Measurements from ENCODE around the gene ARID3A. TPM values are rescaled to one million over a fixed set of nuclear protein-coding genes. Genes with fewer than 3 reads are reported as not detected.
A peak's percentile ranks its signal among the peaks of the same experiment; 100 is the strongest.

The ARID3A gene
- total and polyA plus RNA-seq, 2 of the 13 experiments (the other 11 are each of a cell fraction or from before 2014, with no cell fraction given), result 71.3 to 77.9 TPM

DNA sequence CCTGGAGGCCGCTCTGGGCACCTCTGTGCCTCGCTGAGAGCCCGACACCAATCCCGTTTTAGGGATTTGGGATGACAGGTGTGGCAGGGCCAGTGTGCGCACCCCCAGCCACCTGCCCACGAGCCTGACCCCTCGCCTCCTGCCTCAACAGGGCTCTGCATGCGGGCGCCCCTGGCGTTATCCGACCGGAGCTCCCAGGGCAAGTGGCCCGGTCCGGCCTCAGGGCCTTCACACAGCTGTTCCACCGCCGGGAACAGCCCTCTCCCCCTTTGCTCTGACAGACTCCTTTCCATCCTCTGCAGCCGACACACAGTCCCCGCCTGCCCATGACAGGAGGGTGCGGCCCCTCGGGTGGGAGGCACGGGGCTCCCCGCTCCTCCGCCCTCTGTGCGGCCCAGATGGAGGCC is 51.2 kb downstream of the ARID3A start:
- in situ Hi-C loops (cut with HindIII; ENCODE audit: extremely low pct_ligation_motif_present, low pct_unique_long_range_greater_than_20kb) (no loop called here), intact Hi-C loops (cut with micrococcal nuclease; ENCODE audit: unreplicated experiment) (no loop called here)
- 94% methylated on average over 6 of the region's 24 CpGs for WGBS (ENCODE audit: low lambda C conversion rate)
- H3K4me3 ChIP-seq (replicated peaks in 1 of 3; ENCODE audit: insufficient read depth in 1 of 3, low read depth in 2 of 3, low read length in 3 of 3), result no peak overlapping the region
- H3K4me1 ChIP-seq (ENCODE audit: insufficient read depth, low read length), result peaks cover 24% of the 10 kb centered on the region
- H3K9ac ChIP-seq (ENCODE audit: insufficient read depth, low read depth, low read length), result no peak overlapping the region
- no peaks in the 10 kb centered on the region for H3K27me3 ChIP-seq (ENCODE audit: control insufficient read depth in 1 of 2, insufficient read depth in 2 of 2, low read length in 2 of 2)
- H2AFZ ChIP-seq (ENCODE audit: low read length), result no peak overlapping the region
- H3K27ac ChIP-seq (ENCODE audit: extremely low read length, insufficient read depth, low read length), result no peak overlapping the region
- H3K4me2 ChIP-seq (ENCODE audit: low read depth, low read length), result no peak overlapping the region
- ChIA-PET POLR2A (interaction anchor here (1.0 to 1.4 kb wide), 2 partner anchors 24 to 52 kb away, joined by 3 to 5 read pairs; partner anchors contain the start of gene ARID3A), CTCF (ENCODE audit: low intra/inter-chr PET ratio, low total read pairs) (no interaction called here)
- DNase-seq (ENCODE audit: low spot score), result no peak
- H3K79me2 ChIP-seq (ENCODE audit: insufficient read depth, low read length), result peaks cover 7% of the 10 kb centered on the region
- no peak for FAIRE-seq
- peaks cover 4 to 5% of the 10 kb centered on the region in 2 experiments for H3K36me3 ChIP-seq (replicated peaks in 1 of 2; ENCODE audit: control insufficient read depth in 1 of 2, insufficient read depth in 2 of 2, low read length in 2 of 2)
- BruUV-seq (replicated peaks), result no TSS peak
- ATAC-seq, result peak; percentile 25
- H4K20me1 ChIP-seq (ENCODE audit: insufficient read depth, low read length), result no peaks in the 10 kb centered on the region
- H3K9me3 ChIP-seq (ENCODE audit: low read length), result no peaks in the 10 kb centered on the region
- TF ChIP-seq, protein P1, sequence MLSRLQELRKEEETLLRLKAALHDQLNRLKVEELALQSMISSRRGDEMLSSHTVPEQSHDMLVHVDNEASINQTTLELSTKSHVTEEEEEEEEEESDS (CRISPR knock-in tag; IDR thresholded peaks at IDR 0.05; ENCODE audit: borderline replicate concordance), result no peak
- TF ChIP-seq POLR2G (IDR thresholded peaks at IDR 0.05; ENCODE audit: low read depth, low read length) (peak; percentile 16; the same call in 1 of the 2 replicates), NR2F6 (IDR thresholded peaks at IDR 0.05) (no peak), NR2F6 (CRISPR knock-in tag; IDR thresholded peaks at IDR 0.05) (no peak), NR1H2 (CRISPR knock-in tag; IDR thresholded peaks at IDR 0.05; ENCODE audit: borderline replicate concordance, low read depth) (no peak), ZNF234 (CRISPR knock-in tag; conservative IDR thresholded peaks at IDR 0.05) (no peak), ZNF205 (CRISPR knock-in tag; IDR thresholded peaks at IDR 0.05) (no peak), ZNF230 (CRISPR knock-in tag; IDR thresholded peaks at IDR 0.05) (no peak), NFE2L1 (CRISPR knock-in tag; IDR thresholded peaks at IDR 0.05; ENCODE audit: borderline replicate concordance) (no peak), HNRNPK (IDR thresholded peaks at IDR 0.05; ENCODE audit: low read depth, low read length, poor library complexity, severe bottlenecking) (peak; percentile 35)
- TF ChIP-seq, protein P2, sequence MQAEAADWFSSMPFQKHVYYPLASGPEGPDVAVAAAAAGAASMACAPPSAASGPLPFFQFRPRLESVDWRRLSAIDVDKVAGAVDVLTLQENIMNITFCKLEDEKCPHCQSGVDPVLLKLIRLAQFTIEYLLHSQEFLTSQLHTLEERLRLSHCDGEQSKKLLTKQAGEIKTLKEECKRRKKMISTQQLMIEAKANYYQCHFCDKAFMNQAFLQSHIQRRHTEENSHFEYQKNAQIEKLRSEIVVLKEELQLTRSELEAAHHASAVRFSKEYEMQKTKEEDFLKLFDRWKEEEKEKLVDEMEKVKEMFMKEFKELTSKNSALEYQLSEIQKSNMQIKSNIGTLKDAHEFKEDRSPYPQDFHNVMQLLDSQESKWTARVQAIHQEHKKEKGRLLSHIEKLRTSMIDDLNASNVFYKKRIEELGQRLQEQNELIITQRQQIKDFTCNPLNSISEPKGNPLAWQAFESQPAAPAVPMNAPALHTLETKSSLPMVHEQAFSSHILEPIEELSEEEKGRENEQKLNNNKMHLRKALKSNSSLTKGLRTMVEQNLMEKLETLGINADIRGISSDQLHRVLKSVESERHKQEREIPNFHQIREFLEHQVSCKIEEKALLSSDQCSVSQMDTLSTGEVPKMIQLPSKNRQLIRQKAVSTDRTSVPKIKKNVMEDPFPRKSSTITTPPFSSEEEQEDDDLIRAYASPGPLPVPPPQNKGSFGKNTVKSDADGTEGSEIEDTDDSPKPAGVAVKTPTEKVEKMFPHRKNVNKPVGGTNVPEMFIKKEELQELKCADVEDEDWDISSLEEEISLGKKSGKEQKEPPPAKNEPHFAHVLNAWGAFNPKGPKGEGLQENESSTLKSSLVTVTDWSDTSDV (CRISPR knock-in tag; IDR thresholded peaks at IDR 0.05), result no peak
- TF ChIP-seq, protein P3, sequence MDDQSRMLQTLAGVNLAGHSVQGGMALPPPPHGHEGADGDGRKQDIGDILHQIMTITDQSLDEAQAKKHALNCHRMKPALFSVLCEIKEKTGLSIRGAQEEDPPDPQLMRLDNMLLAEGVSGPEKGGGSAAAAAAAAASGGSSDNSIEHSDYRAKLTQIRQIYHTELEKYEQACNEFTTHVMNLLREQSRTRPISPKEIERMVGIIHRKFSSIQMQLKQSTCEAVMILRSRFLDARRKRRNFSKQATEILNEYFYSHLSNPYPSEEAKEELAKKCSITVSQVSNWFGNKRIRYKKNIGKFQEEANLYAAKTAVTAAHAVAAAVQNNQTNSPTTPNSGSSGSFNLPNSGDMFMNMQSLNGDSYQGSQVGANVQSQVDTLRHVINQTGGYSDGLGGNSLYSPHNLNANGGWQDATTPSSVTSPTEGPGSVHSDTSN (CRISPR knock-in tag; IDR thresholded peaks at IDR 0.05; ENCODE audit: borderline replicate concordance), result no peak
- TF ChIP-seq, protein P4, sequence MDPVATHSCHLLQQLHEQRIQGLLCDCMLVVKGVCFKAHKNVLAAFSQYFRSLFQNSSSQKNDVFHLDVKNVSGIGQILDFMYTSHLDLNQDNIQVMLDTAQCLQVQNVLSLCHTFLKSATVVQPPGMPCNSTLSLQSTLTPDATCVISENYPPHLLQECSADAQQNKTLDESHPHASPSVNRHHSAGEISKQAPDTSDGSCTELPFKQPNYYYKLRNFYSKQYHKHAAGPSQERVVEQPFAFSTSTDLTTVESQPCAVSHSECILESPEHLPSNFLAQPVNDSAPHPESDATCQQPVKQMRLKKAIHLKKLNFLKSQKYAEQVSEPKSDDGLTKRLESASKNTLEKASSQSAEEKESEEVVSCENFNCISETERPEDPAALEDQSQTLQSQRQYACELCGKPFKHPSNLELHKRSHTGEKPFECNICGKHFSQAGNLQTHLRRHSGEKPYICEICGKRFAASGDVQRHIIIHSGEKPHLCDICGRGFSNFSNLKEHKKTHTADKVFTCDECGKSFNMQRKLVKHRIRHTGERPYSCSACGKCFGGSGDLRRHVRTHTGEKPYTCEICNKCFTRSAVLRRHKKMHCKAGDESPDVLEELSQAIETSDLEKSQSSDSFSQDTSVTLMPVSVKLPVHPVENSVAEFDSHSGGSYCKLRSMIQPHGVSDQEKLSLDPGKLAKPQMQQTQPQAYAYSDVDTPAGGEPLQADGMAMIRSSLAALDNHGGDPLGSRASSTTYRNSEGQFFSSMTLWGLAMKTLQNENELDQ (CRISPR knock-in tag; IDR thresholded peaks at IDR 0.05; ENCODE audit: borderline replicate concordance), result no peak
- TF ChIP-seq, protein P5, sequence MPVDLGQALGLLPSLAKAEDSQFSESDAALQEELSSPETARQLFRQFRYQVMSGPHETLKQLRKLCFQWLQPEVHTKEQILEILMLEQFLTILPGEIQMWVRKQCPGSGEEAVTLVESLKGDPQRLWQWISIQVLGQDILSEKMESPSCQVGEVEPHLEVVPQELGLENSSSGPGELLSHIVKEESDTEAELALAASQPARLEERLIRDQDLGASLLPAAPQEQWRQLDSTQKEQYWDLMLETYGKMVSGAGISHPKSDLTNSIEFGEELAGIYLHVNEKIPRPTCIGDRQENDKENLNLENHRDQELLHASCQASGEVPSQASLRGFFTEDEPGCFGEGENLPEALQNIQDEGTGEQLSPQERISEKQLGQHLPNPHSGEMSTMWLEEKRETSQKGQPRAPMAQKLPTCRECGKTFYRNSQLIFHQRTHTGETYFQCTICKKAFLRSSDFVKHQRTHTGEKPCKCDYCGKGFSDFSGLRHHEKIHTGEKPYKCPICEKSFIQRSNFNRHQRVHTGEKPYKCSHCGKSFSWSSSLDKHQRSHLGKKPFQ (CRISPR knock-in tag; IDR thresholded peaks at IDR 0.05; ENCODE audit: insufficient replicate concordance), result no peak

Data from HepG2 (cell line).